AG10803 (cell line): ENCODE measurements around the gene SLC26A1.

Experiments used
- DNase-seq: peaks from one replicate; pipeline ENCODE4 v3.0.0; 2010; ENCODE audit warnings: low read depth
- H3K4me3 ChIP-seq: 2 replicates; pipeline ENCODE4 v1.5.1; 2011; ENCODE audit warnings: mild to moderate bottlenecking, low read length, control low read depth
- CTCF ChIP-seq: conservative IDR thresholded peaks from 2 replicates; pipeline ENCODE4 v1.5.1; 2011; ENCODE audit warnings: mild to moderate bottlenecking, low read length, control low read depth, inconsistent platforms

Gene SLC26A1

GRCh38 chr4:1039493-1040343, 46.5 kb upstream of the SLC26A1 start:
- DNase-seq = peak; percentile 40
- no peak overlapping the region for H3K4me3 ChIP-seq
- TF ChIP-seq CTCF = no peak

- DNase-seq = no peak
- TF ChIP-seq CTCF = no peak
- no peak overlapping the region for H3K4me3 ChIP-seq
These were observed 45.8 kb upstream of the SLC26A1 start for GRCh38 chr4:1038948-1039492.

- no peak for DNase-seq
- H3K4me3 ChIP-seq = no peak overlapping the region
- TF ChIP-seq CTCF = no peak
These were observed 44.0 kb upstream of the SLC26A1 start for GRCh38 chr4:1036976-1037810.

GRCh38 chr4:1036095-1036494, 42.9 kb upstream of the SLC26A1 start:
- no peak for TF ChIP-seq CTCF
- no peak overlapping the region for H3K4me3 ChIP-seq
- DNase-seq = no peak

- peak; percentile 27 for DNase-seq
- H3K4me3 ChIP-seq = no peak overlapping the region
- TF ChIP-seq CTCF = no peak; the same call in 1 of the 2 replicates
These were observed 42.3 kb upstream of the SLC26A1 start for GRCh38 chr4:1035510-1035909.

- TF ChIP-seq CTCF = no peak
- H3K4me3 ChIP-seq = peak overlapping the region; percentile 29
- DNase-seq = peak; percentile 84
These were observed 40.8 kb upstream of the SLC26A1 start for GRCh38 chr4:1033840-1034551.
